Activated CD4-positive, CD25-positive, alpha-beta regulatory T cell (primary cell): ENCODE data around the gene FAM168A.

ENCODE experiments used
- DNase-seq, 4 experiments: peaks; one replicate each; lab custom pipeline; 2025; lab: John Stamatoyannopoulos, UW

FAM168A gene

GRCh38 chr11:73428227-73428626 is 169.7 kb downstream of the FAM168A start:
- no peak for DNase-seq

DNA sequence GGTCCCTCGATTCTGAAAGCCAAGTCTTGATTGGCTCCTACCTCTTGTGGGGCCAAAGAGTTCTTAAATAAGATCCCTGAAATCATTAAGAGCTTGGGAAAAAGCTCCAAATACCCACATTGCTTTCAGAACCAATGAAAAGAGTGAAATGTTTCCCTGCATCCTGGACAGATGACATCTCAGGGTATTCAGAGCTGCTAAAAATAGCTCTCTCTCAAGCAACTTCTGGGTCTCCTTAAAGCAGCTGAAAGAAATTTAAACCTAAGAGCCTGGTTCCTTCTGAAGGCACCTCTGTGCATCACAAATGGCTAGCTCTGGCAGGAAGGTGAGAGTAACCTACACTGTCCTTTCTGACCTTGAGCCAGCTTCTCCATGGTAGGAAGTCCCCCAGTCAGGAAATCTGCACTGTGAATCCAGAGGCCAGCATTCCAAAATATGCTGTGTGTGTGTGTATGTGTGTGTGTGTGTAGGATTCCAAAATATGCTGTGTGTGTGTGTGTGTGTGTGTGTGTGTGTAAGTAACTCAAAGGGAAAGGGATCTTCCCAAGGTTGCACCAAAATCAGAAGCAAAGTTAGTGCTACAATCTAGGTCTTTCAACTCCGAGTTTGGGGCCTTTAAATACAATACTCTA is 171.6 kb downstream of the FAM168A start:
- no peak for DNase-seq

DNA sequence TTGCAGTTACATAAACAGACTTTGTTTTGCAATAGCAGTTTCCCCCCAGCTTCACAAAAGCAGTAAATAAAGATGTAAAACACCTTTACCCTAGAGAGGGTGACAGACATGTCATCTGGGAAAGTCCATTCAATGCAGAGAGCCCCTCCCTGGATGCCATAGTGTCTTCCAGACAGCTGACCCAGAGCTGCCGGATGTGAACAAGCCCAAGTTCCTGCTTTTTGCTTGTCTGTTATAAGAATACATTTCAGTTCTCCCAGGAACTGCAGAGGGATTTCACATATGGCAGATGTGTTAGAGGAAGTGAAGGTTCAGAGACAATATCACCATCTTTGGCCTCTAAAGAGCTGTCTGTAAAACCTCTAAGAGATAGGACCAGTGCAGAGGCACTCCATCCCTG is 172.8 kb downstream of the FAM168A start:
- DNase-seq = no peak

- DNase-seq = no peak
Observed at GRCh38 chr11:73423506-73423905, 174.4 kb downstream of the FAM168A start.

DNA sequence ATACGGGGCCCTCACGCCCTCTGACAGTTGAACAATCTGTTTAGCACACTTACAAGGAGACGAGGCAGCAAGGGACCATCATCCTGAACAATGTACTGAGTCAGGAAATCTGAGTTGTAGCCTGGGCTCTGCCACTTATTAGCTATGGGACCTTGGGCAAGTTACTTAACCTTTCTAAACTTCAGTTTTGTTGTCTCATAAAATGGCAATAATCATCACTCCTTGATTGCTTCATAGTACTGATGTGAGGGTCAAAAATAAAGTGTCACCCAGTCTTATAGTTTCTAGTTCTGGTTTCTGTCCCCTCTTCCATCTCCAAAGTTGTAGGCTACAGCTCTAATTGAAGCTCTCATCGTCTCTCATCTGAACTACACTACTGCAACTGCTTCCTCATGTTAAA is 175.0 kb downstream of the FAM168A start:
- DNase-seq = no peak

DNA sequence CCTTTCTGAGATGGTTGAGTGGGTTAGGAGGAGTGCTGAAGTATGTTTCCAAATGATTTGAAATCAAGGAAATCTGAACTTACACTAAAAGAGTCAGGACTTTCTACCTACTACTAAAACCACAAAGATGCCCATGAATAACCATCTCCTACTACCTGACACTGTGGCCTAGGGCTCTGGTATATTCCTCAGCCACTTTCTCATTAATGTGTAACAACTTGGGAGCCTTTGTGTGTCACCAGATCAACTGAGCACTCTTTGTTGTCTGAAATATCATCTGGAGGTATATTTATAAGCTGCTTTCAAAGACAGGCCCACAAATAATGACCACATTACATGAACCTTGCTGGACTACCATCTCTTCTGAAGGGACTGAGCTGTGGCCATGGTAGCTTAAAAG is 177.8 kb downstream of the FAM168A start:
- no peak for DNase-seq

- no peak for DNase-seq
Observed at GRCh38 chr11:73416786-73417185, 181.1 kb downstream of the FAM168A start.

DNA sequence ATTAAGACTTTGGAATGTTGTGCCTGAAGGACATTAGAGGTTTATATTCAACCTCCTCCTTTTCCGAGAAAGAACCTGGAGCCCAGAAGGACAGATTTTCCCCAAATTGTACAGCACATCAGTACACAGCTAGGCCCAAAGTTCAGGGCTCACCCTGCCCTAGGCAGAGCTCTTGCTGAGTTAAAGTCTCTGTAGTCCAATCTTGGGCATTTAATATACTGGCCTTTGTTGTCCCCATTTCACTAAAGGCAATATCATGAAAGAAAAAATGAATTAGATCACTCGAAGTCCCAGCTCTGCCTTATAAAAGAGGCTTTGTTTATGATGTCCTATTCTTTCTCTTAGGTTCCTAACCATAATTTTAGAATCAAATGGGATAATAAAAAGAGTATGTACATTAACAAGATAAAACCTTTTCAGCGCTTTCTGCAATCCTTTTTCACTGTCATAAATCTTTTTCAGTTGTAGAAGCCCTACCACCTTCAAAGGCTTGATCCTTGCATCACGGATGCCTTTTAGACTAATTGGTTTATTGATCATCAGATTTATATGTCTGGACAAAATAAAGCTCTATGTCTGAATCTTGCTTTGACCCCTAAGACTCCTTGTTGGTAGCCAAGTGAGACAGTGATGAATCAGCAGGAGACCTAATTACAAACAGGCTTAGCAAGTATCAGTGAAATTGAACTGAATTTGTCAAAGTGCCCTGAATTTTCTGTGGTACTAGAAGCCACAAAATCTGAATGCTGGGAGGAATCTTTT is 181.9 kb downstream of the FAM168A start:
- no peak for DNase-seq

- no peak for DNase-seq
Observed at GRCh38 chr11:73414977-73415651, 182.8 kb downstream of the FAM168A start.

DNA sequence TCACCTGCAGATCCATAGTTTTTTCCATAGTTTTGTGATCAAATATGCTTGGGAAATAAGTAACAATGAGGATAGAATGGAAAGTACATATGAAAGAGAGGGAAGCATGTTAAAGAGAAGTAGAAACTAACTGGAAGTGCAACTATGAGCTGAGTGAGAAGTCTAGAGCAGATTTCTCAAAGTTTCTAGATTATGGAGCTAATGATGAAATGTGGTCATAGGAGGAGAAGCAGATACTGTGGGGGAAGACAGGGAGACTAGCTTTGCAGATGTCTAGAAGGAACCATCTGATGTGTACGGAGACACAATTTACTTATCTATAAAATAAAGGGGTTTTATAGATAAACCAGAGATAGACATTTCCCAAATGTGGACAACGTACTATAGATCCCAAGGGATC is 184.7 kb downstream of the FAM168A start:
- DNase-seq = no peak

GRCh38 chr11:73412308-73412707 is 185.6 kb downstream of the FAM168A start:
- DNase-seq = no peak

- no peak for DNase-seq
Observed at GRCh38 chr11:73411031-73411430, 186.9 kb downstream of the FAM168A start.

GRCh38 chr11:73410627-73411026 is 187.3 kb downstream of the FAM168A start:
- no peak for DNase-seq

DNA sequence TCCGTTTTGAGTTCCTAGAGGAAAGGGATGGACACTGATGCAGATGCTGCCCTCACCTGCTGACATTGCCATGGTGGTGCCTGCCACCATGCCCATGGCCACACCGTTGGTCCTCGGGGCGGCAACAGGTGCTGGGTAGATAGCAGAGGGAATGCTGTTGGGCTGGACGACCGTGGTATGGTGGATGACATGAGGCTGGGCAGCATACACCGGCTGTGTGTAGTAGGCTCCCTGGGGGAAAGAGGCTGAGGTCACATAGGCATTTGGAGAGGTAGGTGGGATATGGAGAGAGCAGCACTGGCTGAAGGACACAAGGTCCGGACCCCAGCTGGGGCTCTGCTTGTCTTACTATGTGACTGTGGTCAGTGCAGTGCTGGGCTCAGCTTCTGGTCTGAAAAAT is 188.5 kb downstream of the FAM168A start:
- no peak for DNase-seq

GRCh38 chr11:73406619-73407018 is 191.3 kb downstream of the FAM168A start:
- DNase-seq = no peak

GRCh38 chr11:73406131-73406530 is 191.8 kb downstream of the FAM168A start:
- no peak for DNase-seq

- no peak for DNase-seq
Observed at GRCh38 chr11:73405146-73405510, 192.8 kb downstream of the FAM168A start.

- no peak for DNase-seq
Observed at GRCh38 chr11:73404506-73405145, 193.3 kb downstream of the FAM168A start.

DNA sequence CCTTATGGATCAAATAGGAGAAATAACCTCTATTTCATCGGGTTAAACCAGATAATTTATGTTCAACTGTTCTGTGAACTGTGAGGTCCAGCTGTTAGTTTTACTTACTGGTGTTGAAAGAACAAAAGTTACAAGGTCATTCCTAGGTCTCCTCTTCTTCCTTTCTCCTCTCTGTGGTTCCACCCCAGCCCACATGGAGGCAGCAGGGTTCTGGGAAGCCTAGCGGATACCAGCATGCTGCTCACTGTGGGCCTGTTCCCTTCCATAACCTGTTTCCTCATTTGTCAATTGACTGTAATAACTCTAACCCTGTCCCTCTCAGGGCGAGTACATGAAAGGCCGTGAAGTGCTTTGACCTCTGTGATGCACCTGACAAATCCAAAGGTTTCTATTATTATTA is 193.9 kb downstream of the FAM168A start:
- no peak for DNase-seq

DNA sequence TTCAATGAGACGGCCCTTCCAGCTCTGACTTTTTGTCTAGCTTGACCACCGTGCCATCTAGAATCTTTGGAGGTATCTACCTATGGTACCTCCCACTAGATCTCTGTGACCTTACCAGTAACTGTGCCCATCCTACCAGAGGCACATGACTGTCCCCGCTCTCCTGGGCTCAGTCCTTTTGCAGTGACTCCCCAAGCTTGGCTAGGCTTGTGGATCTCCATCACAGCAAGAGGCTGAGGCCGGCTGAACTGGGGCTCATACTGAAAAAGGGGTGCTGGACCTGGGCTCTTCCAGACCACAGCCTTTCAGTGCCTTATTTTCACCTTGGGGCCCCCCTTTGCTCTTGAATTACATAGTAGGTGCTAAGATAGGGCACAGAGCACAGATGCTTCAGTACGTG is 194.4 kb downstream of the FAM168A start:
- DNase-seq = no peak

GRCh38 chr11:73402834-73403185 is 195.1 kb downstream of the FAM168A start:
- DNase-seq = no peak

DNA sequence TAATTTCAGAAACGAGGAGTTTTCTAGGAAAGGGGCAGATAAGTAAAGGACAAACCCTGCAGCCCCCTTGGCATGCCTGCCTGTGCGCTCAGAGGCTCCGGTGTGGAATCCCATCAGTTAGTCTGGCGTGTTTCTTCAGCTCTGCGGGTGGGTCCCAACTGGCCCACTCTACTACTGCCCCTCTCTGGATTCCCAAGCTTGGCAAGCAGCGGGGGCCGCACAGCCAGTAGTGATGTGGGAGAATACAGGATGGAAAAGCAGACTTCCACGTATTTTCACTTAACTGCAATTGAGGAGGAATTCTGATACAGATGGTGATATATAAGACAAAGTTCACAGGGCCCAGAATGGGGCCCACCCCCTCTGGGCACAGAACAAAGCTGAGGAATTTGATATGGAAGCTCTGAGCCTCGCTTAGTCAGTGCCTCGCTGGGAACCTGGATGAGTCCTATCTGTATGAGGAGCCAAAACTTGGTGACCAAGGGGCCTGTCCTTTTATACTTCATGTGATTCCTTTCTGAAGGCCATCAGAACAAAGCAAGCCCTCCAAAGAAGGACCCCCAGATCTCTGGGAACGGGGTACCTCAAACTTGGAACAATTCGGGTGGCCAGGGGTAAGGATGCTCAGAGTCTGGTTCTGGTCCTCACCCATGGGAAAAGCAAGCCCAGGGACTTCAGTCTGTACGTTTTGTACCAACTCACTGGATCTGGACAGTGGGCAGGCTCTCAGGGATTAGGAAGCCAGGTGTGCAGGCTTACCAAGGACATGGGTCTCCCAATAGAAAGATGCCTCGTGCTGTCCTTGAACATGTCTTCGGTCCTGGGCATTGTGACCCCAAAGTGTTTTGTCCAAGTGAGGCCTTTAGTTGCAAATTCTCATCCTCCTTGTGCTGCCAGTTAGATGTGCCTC is 195.7 kb downstream of the FAM168A start:
- DNase-seq = no peak
